Thyroid gland (tissue), 4 donors: ENCODE data around the gene IQGAP3.

ENCODE experiments used
- POLR2A ChIP-seq, 2 donors: fragments of 450-650 bp; IDR thresholded peaks; one replicate each; pipeline ENCODE4 v1.6.1; 2017; ENCODE audit warnings: antibody characterized with exemption in 2 of 2, mild to moderate bottlenecking in 2 of 2, moderate library complexity in 1 of 2
- TF ChIP-seq, protein P1 (sequence below), 6 experiments: fragments of 200-600 bp in 3 of 6; fragments of 450-650 bp in 3 of 6; sonication (generic) in 3 of 6; IDR thresholded peaks; one replicate each; pipeline ENCODE4 v1.5.1; 2016 to 2019; ENCODE audit warnings: antibody characterized with exemption in 6 of 6, mild to moderate bottlenecking in 2 of 6, inconsistent platforms in 1 of 6, moderate library complexity in 1 of 6

GRCh38 chr1:156502391-156502893 is 69.9 kb downstream of the IQGAP3 start:
- TF ChIP-seq, protein P1, sequence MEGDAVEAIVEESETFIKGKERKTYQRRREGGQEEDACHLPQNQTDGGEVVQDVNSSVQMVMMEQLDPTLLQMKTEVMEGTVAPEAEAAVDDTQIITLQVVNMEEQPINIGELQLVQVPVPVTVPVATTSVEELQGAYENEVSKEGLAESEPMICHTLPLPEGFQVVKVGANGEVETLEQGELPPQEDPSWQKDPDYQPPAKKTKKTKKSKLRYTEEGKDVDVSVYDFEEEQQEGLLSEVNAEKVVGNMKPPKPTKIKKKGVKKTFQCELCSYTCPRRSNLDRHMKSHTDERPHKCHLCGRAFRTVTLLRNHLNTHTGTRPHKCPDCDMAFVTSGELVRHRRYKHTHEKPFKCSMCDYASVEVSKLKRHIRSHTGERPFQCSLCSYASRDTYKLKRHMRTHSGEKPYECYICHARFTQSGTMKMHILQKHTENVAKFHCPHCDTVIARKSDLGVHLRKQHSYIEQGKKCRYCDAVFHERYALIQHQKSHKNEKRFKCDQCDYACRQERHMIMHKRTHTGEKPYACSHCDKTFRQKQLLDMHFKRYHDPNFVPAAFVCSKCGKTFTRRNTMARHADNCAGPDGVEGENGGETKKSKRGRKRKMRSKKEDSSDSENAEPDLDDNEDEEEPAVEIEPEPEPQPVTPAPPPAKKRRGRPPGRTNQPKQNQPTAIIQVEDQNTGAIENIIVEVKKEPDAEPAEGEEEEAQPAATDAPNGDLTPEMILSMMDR (IDR thresholded peaks at IDR 0.05) = no peak
- TF ChIP-seq POLR2A (IDR thresholded peaks at IDR 0.05) = no peak
